ENCODE measurements around the gene JARID2.

The JARID2 gene

DNA sequence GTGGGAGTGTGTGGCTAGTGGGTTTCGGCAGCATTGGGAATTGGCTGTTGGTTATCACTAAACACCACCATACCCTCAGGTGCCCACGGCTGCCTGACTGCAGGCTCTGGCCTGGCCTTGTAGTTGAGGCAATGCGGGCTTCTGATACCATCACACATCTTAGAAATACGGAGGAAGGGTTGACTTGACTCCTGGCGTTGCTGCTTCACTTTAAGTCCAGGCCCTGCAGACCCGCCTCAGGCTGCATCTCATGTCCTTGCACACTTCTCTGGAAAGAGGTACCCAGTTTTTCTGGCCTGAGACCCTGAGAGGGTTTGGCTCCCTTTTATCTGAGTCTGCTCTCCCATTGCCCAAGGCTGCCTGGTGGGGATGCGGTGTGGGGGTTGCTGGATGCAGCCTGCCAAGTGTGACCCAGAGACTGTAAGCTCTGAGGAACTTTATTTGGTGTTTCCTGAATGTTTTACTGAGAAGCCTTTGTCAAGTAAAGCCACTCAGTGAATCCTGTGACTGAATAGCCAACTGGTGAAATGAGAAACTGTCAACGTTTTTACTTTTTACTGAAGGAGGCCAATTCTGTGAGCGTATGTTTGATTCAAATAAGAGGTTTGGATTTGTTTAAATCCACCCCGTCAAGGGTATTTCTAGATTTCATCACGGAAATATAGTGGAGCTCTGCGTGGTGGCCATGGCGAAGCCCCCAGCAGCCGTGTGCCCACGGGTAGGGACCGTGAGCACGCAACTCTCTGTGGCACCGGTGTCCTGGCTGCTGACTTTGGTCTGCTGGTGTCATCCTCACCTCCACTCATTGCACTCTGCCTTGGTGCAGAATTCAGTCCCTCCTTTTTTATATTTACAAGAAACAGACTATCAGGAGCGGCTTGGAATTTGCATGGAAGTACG, 256.8 kb downstream of the JARID2 start:
- H3K4me3 ChIP-seq (ENCODE audit: low read depth, low read length) = no peak overlapping the region
- TF ChIP-seq, protein P1, sequence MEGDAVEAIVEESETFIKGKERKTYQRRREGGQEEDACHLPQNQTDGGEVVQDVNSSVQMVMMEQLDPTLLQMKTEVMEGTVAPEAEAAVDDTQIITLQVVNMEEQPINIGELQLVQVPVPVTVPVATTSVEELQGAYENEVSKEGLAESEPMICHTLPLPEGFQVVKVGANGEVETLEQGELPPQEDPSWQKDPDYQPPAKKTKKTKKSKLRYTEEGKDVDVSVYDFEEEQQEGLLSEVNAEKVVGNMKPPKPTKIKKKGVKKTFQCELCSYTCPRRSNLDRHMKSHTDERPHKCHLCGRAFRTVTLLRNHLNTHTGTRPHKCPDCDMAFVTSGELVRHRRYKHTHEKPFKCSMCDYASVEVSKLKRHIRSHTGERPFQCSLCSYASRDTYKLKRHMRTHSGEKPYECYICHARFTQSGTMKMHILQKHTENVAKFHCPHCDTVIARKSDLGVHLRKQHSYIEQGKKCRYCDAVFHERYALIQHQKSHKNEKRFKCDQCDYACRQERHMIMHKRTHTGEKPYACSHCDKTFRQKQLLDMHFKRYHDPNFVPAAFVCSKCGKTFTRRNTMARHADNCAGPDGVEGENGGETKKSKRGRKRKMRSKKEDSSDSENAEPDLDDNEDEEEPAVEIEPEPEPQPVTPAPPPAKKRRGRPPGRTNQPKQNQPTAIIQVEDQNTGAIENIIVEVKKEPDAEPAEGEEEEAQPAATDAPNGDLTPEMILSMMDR (IDR thresholded peaks at IDR 0.05; ENCODE audit: low read depth, low read length) = no peak

DNA sequence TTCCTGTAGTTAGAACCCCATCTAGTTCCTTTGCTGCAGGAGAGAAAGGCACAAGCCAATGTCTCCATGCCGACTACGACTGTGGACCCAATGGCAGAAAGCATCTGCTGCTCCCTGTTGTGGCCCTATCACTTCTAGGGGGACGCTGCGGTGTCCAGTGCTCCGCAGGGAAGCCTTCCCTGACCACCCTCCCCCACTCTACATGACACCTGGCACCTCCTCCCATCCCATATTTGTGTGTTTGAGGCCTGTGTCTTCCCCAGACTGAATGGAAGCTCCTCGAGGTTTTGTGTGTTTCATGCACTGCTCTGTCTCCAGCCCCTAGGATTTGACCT, 257.4 kb downstream of the JARID2 start:
- no peak overlapping the region for H3K4me3 ChIP-seq (ENCODE audit: low read depth, low read length)
- TF ChIP-seq, protein P1 (IDR thresholded peaks at IDR 0.05; ENCODE audit: low read depth, low read length) = no peak

DNA sequence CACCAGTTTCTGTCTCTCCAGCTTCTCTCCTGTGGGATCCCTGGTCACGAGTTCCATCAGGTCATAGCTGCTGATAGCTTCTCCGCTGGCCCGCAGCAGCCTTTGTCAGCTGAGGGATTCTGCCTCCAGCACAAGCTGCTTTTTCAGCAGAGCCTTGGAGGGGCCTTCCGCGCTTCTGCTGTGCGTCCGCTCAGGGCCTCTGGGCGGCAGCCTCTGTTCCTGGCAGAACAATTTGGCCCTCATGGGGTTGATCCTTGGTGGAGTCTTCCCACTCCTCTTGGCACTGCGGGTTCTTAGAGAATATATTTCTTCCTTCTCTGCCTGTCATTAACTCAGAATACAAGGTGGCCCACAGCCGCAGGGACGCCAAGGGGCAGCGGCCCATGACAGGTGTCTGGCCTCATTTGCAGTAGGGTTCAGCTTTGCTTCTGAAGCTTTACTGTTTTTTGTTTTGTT, 258.2 kb downstream of the JARID2 start:
- no peak overlapping the region for H3K4me3 ChIP-seq (ENCODE audit: low read depth, low read length)
- TF ChIP-seq, protein P1 (IDR thresholded peaks at IDR 0.05; ENCODE audit: low read depth, low read length) = no peak

- TF ChIP-seq, protein P1 (IDR thresholded peaks at IDR 0.05; ENCODE audit: low read depth, low read length) = no peak
- H3K4me3 ChIP-seq (ENCODE audit: low read depth, low read length) = peak overlapping the region; percentile 32
These were observed 258.9 kb downstream of the JARID2 start for GRCh38 chr6:15504581-15505350.

GRCh38 chr6:15505463-15505918, 259.6 kb downstream of the JARID2 start:
- H3K4me3 ChIP-seq (ENCODE audit: low read depth, low read length) = peak overlapping the region; percentile 32
- TF ChIP-seq, protein P1 (IDR thresholded peaks at IDR 0.05; ENCODE audit: low read depth, low read length) = no peak

DNA sequence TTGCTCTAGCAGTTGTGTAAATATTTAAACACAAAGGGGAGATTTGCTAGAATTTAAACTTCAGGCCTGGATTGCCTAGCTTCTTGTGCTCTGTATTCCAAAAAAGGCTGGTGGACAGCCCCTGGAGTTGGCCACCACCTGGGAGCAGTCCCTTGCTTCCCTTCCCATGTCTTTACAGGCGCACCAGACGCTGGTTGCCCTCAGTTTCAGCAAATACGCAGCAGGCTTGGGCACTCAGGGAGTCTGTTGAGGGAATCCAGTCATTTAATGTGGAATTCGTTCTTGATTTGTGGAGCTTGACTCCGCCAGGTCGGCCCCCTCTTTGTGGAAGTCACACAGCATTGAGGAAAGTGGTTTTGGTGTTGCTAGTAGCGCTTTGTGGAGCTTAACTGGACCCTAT, 260.2 kb downstream of the JARID2 start:
- H3K4me3 ChIP-seq (ENCODE audit: low read depth, low read length) = no peak overlapping the region
- TF ChIP-seq, protein P1 (IDR thresholded peaks at IDR 0.05; ENCODE audit: low read depth, low read length) = no peak

DNA sequence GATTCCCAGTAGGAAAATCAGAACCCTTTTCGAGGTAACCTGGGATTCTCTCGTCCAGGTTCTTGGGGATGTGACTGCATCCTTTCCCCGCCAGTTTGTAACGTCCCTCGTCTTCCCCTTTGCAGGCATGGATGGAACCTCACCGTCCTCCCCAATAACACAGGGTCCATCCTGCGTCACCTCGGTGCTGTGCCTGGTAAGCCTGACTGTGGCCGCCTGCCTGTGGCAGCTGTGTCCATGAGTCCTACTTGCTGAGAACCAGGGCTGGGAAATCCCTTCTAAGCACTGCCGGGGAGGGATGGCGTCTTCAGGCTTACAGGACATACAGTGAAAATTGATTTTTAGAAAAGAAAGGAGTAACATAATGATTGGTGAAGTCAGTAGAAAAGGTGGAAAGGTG, 261.4 kb downstream of the JARID2 start:
- TF ChIP-seq, protein P1 (IDR thresholded peaks at IDR 0.05; ENCODE audit: low read depth, low read length) = no peak
- H3K4me3 ChIP-seq (ENCODE audit: low read depth, low read length) = no peak overlapping the region
